ENCODE measurements around the gene PSORS1C2. TPM values are rescaled to one million over a fixed set of nuclear protein-coding genes. Genes with fewer than 3 reads are reported as not detected.

Gene PSORS1C2
- total and polyA plus RNA-seq, 2 donors (not counting 1 experiment from before 2014, with no cell fraction given), result not detected

GRCh38 chr6:31161216-31162126 lies 22.6 kb upstream of the PSORS1C2 start:
- Histone ChIP-seq H3K4me3 (replicated peaks in 1 of 4; ENCODE audit: control extremely low read depth in 1 of 4, insufficient read depth in 1 of 4, low read depth in 3 of 4, low read length in 4 of 4) (no peak overlapping the region), H3K79me2 (ENCODE audit: control insufficient read depth, insufficient read depth, low read length) (peaks cover 23% of the 10 kb centered on the region), H3K27ac (ENCODE audit: insufficient read depth, low read length) (no peak overlapping the region), H3K36me3 (ENCODE audit: control insufficient read depth, insufficient read depth, low read length) (peaks cover 3% of the 10 kb centered on the region), H3K4me2 (ENCODE audit: extremely low read depth, insufficient read depth, low read length) (no peak overlapping the region), H3K9me3 (ENCODE audit: control insufficient read depth, insufficient read depth, low read depth, low read length) (no peaks in the 10 kb centered on the region), H3K27me3 (ENCODE audit: control insufficient read depth, insufficient read depth, low read length) (no peaks in the 10 kb centered on the region), H3K4me1 (ENCODE audit: control insufficient read depth, extremely low read depth, insufficient read depth, low read length) (peaks cover 11% of the 10 kb centered on the region), H4K20me1 (ENCODE audit: control insufficient read depth, extremely low read depth, insufficient read depth, low read length) (no peaks in the 10 kb centered on the region), H2AFZ (ENCODE audit: low read length) (no peak overlapping the region), H3K9ac (ENCODE audit: insufficient read depth, low read length) (no peak overlapping the region)
- TF ChIP-seq CTCF (conservative IDR thresholded peaks at IDR 0.05 in 1 of 2, IDR thresholded peaks at IDR 0.05 in 1 of 2; ENCODE audit: low read depth in 1 of 2, low read length in 2 of 2) (no peak), EZH2 (IDR thresholded peaks at IDR 0.05; ENCODE audit: low read length, missing control alignments) (no peak)
- no peak for DNase-seq (ENCODE audit: low read depth in 2 of 2)

- Histone ChIP-seq H3K4me2 (ENCODE audit: extremely low read depth, insufficient read depth, low read length) (peak overlapping the region; percentile 97), H3K4me3 (replicated peaks in 1 of 4; ENCODE audit: control extremely low read depth in 1 of 4, insufficient read depth in 1 of 4, low read depth in 3 of 4, low read length in 4 of 4) (peak overlapping the region; percentile 86 to 95 (median 92)), H3K27ac (ENCODE audit: insufficient read depth, low read length) (peak overlapping the region; percentile 71), H3K36me3 (ENCODE audit: control insufficient read depth, insufficient read depth, low read length) (peaks cover 5% of the 10 kb centered on the region), H4K20me1 (ENCODE audit: control insufficient read depth, extremely low read depth, insufficient read depth, low read length) (no peaks in the 10 kb centered on the region), H3K79me2 (ENCODE audit: control insufficient read depth, insufficient read depth, low read length) (peaks cover 23% of the 10 kb centered on the region), H2AFZ (ENCODE audit: low read length) (peak overlapping the region; percentile 90), H3K4me1 (ENCODE audit: control insufficient read depth, extremely low read depth, insufficient read depth, low read length) (peaks cover 11% of the 10 kb centered on the region), H3K9ac (ENCODE audit: insufficient read depth, low read length) (peak overlapping the region; percentile 70), H3K27me3 (ENCODE audit: control insufficient read depth, insufficient read depth, low read length) (no peaks in the 10 kb centered on the region), H3K9me3 (ENCODE audit: control insufficient read depth, insufficient read depth, low read depth, low read length) (no peaks in the 10 kb centered on the region)
- TF ChIP-seq CTCF (conservative IDR thresholded peaks at IDR 0.05 in 1 of 2, IDR thresholded peaks at IDR 0.05 in 1 of 2; ENCODE audit: low read depth in 1 of 2, low read length in 2 of 2) (no peak), EZH2 (IDR thresholded peaks at IDR 0.05; ENCODE audit: low read length, missing control alignments) (no peak)
- peak; percentile 15 to 25 for DNase-seq (ENCODE audit: low read depth in 2 of 2)
These were observed 20.3 kb upstream of the PSORS1C2 start for GRCh38 chr6:31158863-31159855.

Data from fibroblast of lung (primary cell).